SHP77 treated with DMSO at 0.1 percent for 48 hours (cell line): ENCODE results near the gene PSMD13.

ENCODE experiments used
- DNase-seq: peaks from one replicate; lab custom pipeline; 2025; lab: John Stamatoyannopoulos, UW

Gene PSMD13

DNA sequence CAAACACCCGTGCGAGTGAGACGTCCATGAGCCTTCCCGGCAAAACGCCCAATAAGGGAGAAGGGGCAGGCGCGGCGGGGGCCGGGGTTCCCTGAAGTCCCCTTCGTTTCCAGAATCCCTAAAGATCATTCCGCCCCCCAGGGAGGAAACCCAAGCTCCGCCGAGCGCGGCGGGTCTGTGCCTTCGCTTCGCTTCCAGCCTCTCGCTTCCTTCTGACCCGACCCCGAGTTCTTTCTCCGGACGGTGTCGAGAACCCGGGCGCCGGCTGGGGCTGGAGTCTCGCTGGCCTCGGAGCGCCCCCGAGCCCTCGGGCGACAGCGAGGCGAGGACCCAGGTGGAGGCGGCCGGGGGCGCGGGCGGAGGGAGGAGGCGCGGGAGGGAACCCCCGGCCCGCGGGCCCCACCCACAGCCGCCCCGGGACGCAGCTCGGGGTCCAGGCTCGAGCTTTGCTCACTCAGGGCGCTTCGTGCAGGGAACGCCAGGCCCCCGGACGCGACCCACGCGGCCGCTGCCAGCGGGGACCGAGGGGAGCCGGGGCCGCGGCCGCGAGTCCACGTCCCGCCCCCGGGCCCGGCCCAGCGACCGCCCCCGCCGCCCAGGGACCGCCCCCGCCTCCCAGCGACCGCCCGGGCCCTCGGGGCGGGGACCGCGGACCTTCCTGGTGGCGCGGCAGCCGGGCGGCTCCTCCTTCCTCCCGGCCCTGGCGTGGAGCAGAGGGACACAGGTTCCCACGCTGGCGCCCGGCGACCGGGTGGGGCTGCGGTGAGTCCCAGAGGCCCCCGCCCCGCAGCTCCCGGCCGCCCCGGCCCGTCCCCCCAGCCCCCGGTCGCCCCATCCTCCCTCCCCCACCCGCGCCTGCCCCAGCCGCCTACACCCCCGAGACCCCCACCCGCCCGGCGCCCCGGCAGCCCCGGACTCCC lies 52.0 kb downstream of the PSMD13 start, which contains the start of gene PGGHG:
PGGHG (plus strand) TSS at position 649 of the 920 bp plus-strand sequence. CDS start 691 bp downstream, outside the sequence.
- no peak for DNase-seq

DNA sequence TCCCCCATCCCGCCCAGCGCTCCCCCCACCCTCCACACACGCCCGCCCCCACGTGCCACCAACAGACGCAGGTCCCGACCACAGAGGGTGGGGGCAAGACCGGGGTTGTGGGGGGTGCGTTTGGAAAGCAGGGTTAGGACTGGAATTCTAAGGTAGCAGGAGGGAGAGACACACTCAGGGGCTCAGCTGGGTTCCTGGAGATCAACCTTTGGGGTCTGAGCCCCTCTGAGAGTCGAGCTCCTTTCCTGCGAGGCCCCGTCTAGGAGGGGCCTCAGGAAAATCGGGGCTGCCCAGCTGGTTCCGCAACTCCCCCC lies 52.6 kb downstream of the PSMD13 start:
- no peak for DNase-seq

DNA sequence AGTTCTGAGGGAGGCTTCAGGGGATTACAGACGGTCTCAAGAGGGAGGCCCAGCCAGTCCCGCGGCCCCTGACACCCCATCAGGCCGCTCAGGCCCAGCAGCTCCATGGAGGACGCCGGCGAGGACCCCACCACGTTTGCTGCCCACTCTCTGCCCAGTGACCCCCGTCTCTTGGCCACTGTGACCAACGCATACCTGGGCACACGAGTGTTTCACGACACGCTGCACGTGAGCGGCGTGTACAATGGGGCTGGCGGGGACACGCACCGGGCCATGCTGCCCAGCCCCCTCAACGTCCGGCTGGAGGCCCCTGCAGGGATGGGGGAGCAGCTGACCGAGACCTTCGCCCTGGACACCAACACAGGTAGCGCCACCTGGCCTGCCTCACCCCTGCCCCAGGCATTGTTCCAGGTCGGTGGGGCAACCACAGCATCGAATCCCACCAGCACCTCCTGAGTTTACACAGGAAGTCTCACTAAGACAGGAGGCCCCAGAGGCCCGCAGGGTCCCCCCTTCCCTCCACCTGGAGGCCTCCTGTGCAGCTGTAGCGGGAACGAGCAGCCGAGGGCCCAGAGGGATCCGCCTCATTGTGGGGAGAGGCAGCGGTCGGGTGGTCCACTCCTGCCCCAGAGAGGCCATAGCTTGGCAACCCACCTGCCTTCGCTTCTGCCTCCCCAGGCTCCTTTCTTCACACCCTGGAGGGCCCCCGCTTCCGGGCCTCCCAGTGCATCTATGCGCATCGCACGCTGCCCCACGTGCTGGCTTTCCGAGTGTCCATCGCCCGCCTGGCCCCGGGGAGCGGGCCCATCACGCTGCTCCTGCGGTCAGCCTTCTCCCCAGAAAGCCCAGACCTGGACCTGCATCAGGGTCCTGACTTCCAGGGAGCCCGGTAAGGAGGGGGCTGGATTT lies 53.2 kb downstream of the PSMD13 start:
- no peak for DNase-seq

DNA sequence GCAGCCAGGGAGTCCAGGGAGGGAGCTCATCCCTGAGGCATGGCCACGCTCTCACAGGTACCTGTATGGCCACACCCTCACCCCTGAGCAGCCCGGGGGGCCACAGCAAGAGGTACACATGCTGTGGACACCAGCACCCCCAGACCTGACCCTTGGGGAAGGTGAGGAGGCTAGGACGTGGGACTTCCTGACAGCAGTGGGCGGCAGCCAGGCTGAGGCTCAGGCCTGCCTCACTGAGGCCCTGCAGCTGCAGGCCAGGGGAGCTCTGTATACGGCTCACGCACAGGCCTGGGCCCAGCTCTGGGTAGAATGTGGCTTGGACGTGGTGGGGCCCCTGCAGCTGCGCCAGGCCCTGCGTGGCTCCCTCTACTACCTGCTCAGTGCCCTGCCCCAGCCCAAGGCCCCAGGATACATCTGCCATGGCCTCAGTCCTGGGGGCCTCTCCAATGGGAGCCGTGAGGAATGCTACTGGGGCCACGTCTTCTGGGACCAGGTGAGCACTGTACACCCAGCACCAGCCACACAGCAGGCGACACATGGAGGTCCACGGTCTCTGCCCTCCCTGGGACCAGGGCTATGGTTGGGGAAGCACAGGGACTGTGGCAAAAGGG lies 54.0 kb downstream of the PSMD13 start:
- DNase-seq: no peak

DNA sequence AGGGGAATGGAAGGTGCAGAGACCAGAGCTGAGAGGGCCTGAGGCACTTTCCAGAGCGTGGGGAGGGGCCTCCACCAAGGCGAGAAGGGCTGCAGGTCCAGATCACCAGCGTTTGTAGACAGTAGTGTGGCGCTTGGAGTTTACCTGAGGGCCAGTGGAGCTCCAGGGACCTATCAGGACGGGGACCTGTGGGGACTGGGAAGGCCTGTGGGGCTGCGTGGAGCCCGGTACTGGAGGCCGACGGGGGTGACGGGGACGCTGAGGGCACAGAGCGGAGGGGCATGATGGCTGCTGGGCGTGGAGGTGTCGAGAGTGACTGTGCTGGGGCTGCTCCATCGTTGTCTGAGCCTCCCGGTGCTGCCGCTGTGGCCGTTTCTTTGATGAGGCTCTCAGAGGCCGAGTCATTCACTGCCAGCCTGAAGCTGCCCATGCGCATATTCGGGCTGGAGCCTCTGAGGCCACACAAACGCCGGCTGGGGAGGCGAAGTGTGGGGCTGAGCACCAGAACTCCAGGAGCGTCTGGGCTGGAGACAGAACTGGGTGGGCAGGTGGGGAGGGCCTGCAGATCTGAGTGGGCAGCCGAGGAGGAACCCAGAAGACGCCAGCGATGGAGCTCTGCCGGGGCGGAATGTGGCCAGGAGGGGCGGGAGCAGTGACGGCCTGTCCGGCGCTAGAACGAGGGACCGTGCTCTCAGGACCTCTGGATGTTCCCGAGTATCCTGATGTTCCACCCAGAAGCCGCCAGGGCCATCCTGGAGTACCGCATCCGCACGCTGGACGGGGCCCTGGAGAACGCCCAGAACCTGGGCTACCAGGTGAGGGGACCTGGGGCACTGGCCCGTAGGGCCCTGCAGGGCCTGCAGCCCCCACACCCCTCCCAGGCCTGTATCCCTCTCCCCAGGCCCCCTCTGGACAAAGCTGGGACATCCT lies 54.8 kb downstream of the PSMD13 start:
- no peak for DNase-seq

DNA sequence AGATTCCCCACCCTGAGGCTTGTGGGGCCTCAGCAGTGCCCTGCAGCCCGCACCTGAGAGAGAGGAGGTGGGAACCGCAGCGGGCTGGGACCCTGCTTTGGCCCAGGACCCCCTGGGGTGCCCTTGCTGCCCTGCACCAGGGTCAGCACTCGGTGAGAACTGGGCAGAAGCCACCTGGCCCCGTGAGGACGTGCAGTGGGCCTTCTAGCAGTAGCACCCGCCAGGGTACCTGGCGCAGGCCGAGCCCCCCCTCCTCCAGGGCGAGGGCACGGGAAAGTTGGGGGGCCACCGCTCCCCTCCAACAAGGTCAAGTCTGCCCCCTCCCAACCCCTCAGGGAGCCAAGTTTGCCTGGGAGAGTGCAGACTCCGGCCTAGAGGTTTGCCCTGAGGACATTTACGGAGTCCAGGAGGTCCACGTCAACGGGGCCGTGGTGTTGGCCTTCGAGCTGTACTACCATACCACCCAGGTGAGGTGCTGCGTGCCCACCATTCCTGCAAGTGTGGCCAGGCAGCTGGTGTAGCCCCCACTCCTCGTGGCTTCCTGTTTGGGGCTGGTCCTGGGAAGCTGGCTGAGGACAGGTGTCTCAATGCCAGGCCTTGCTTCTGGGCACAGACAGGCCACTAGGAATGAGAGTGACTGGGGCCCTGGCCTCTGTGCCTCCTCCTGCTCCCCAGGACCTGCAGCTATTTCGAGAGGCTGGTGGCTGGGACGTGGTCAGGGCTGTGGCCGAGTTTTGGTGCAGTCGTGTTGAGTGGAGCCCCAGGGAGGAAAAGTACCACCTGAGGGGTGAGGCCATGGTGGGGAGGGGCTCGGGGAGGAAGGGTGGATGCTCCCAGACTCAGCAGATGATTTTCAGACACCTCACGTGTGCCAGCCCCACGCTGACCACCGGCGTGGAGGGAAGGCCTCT lies 55.7 kb downstream of the PSMD13 start:
- no peak for DNase-seq

DNA sequence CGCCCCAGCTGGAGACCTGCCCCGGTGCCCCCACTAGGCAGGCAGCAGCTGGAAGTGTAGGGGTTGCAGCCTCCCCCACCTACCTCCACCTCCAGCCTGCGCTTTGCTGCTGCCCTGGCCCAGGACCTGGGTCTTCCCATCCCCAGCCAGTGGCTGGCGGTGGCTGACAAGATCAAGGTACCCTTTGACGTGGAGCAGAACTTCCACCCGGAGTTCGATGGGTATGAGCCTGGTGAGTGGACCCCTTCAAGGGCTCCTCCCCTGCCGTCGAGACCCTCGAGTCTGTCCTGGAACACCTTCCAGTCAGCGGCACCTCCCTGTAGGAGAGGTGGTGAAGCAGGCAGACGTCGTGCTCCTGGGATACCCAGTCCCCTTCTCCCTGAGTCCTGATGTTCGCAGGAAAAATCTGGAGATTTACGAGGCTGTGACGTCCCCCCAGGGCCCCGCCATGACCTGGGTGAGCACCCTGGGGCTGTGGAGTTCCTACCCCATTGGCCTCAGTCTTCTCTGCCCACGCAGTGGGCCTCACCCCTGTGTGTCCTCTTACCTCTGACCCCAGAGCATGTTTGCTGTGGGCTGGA lies 56.6 kb downstream of the PSMD13 start:
- no peak for DNase-seq

DNA sequence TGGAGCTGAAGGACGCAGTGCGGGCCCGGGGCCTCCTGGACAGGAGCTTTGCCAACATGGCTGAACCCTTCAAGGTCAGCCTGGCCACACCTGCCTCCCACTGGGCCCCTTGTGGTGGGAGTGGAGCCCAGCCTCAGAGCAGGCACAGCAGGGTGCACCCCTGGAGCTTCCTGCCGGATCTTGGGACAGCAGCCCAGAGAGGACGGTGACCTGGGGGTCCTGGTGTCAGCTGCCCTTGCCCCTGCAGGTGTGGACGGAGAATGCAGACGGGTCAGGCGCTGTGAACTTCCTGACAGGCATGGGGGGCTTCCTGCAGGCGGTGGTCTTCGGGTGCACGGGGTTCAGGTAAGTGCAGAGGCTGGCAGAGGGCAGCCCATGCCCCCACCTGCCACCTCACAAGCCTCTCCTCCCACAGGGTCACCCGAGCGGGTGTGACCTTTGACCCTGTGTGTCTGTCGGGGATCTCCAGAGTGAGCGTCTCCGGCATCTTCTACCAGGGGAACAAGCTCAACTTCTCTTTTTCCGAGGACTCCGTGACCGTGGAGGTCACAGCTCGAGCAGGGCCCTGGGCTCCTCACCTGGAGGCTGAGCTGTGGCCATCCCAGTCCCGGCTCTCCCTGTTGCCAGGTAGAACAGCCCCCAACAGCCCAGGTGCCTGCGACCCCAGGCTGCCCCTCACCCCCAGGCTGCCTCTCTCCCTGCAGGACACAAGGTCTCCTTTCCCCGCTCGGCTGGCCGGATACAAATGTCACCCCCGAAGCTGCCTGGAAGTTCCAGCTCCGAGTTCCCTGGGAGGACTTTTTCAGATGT lies 57.3 kb downstream of the PSMD13 start:
- DNase-seq: no peak

DNA sequence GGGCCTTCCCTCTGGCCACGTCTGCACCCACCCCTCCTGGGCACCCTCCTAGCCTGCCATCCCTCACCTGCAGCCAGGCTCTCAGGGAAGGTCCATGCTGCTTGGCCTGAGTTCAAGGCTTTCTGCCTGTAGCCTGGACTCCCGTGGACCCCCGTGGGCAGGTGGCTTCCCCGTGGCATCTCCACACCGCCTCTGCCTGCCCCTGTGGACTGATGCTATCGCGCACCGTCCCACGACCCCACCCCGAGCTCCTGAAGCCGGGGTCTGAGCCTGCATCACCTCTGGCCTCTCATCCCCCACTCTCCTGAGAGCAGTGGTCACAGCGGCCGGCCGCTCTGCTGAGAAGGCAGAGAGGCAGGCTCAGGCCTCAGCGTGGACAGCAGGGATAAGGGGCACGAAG lies 58.0 kb downstream of the PSMD13 start:
- DNase-seq: no peak

DNA sequence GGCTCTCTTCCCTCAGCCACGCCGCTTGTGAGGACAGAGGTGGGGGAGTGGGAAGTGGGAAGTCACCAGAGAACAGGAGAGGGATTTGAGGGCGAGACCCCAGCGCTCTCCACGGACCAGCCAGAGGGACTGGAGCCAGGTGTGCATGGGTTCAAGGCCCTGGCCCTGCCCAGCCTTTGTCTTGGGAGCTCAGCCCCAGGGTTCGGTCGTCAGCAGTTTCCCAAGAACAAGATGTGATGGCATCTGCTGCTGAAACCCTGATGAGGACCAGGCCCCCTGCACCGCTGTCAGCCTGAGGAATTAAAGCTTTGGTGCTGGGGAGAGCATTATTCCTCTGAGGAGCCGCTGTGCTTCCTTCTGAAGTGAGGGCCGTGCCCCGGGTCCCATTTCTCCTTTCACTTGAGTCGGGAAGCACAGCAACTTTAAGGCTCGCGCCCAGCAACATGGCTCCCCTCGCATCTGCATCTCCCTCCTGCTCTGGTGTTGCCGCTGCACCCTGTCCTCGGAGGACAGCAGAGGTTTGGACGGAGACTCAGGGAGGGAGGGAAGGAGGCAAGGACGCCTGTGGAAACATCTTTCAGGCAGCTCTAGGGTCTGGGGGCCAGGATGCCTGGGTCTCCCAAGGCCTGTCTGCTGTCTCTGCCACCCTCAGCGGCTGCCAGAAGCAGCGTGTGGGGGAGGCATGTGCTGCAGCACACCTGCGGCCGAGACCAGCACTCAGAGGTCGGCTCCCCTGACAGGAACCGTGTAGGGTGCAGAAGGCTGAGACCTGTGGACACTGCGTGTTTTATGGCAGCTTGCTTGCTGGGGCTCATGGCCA lies 58.8 kb downstream of the PSMD13 start:
- DNase-seq: no peak

DNA sequence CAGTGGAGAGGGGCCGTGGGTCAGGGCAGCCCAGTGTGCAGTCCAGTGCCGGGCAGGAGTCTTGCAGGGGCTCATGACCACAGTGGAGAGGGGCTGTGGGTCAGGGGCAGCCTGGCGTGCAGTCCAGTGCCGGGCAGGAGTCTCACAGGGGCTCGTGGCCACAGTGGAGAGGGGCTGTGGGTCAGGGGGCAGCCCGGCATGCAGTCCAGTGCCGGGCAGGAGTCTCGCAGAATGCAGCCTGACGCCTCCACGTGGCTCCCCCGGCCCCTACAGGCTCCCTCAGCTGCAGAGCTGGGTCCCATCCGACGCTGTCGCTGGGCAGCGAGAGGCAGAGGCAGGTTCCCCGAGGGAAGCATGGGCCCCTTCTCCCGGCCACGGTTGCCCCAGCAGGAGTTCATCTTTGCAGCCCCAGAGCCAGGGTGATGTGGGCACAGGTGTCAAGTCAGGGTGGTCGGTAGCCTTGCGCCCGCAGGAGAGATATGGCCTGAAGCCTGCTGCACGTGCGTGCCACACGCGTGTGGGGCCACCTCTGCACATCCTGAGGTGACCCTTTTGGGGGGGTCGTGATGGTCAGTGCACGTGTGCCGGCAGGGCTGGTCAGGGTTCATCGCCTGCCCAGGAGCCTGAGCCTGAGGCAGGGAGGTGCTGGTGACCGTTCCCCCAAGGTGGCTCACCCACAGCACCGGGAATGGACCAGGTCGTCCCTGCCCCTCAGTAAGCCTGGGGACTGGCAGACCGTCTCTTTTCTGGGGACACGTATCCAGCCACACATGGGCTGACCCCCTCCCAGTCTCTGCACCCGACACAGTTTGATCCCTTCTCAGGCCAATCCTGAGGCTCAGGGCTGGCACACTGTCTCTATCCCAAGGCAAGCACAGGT lies 59.6 kb downstream of the PSMD13 start:
- DNase-seq: no peak

DNA sequence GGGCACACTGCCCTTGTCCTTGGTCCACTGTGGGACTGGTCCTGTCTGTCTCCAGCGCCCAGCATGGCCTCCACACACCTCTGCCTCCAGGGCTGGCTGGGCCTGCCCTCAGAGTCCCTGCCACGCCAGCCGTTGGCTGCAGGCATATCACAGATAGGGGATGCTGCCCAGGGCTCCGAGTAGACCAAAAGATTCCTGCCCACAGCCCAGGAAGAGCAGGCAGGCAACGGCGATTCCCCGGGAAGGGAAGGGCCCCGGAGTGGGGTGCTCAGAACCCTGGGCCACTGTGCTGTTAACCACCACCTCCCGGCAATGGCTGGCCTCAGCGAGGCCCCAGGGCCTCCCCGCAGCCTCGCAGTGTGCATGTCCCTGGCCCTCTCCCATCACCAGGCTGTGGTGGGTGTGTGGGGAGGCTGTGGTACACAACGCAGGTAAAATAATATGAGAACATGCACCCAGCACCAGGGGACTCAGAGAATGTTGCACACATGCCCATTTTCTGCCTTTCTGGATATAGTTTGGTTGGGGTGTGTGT lies 60.3 kb downstream of the PSMD13 start:
- DNase-seq: no peak

DNA sequence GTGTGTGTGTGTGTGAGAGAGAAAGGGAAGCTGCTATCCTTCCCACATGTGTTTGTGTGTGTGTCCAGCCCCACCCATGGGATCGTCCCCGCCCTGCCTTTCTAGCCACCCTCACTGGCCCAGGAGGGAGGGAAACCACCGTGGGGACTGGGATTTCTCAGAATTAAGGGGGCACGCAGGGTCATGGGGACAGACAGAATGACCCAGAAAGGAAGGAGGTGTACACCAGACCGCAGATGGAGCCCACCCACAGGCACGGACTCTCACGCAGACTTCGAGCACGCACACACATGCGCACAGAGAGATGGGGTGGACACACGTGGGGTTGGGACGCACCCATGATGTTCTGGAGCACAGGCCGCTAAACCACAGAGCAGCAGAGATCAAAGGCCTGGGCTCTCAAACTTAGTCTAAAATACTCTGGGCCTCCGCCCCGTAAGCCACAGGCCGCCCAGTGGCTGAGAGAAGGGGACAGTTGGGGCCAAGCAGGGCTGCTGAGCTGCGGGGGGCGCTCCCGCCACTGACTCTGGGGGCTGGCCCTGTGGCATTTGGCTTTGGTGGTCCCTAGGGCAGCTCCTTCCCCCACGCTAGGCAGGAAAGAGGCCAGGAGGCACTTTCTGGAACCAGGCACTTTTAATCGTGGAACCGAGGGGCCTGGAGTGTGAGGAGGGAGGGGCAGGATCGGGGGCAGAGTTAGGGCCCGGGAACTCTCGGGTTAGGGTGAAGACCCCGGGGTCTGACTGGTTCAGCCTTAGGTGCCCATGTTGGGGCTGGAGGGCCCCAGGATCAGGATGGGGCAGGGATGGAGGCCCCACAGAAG lies 61.0 kb downstream of the PSMD13 start:
- DNase-seq: no peak

DNA sequence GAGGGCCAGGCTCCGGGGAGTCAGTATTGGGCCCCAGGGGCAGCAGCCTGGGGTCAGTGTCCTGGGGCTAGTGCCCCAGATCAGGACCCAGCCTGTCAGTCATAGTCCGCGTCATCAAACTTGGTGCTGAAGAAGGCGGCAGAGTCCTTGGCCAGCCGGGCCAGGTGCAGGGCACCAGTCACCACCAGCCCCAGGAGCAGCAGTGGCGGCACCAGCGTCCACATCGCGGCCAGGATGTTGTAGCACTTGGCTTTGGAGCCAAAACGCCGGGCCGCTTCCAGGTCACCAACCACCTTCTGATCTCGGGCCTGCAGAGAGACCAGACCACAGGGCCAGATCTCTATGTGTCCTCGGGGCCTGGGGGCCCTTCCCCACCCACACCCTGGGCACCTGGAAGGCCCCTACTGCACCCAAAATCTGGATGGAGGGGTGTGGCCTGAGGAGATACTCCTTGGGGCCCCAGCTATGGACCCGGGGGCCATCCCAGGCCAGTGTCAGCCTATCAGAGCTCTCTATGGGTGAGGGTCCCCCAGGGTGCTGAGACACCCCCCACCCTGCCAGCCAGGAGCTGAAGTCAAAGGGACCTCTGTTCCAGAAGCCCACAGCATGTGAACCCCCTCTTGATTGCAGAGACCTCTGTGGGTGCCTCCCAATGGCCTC lies 61.8 kb downstream of the PSMD13 start:
- no peak for DNase-seq

DNA sequence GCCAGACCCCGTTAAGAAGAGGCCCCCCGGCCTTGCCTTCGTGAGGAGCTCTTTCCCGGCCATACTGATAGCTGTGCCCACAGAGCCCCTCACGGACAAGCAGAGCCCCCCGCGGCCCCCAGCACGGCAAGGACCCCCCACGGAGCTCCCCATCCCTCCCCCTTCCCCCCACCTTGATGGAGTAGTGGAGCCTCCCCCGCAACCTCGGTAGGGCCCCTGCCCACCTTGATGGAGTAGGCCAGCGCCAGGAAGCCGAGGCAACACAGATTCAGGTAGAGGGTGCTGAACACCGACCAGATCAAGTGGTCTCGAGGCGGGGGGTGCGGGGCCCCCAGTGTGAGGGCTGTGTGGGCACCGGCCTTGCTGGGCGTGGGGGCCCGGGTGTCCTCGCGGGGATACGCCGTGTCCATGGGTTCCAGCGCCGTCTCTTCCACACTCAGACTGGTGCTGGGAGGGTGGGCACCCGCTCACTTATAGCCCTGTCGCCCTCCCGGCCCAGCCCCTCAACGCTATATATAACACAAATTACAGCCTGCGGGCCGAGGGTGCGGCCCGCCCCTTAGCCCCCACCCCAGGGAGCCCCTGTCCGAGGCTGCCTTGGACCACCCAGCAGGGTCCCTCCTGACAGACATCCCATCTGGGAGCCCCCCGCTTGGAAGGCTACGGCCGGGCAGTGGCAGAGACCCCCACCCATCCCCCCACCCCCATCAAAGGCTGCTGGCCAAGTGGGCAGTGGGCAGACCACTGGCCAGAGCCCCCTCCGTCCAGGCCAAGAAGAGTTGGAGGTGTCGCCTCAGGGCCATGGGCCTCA lies 62.5 kb downstream of the PSMD13 start, which contains the start of gene IFITM5:
IFITM5 (minus strand) TSS at position 446 of the 811 bp plus-strand sequence; CDS start at position 410, 36 bp downstream.
- DNase-seq: no peak
